GM21526 (cell line): ENCODE measurements around the gene GIT2.

Experiments
- ATAC-seq: cut with Tn5 transposase; IDR thresholded peaks from one replicate; pipeline ENCODE4 v1.9.1; 2021; ENCODE audit warnings: moderate library complexity; ENCODE audit not compliant: unreplicated experiment, low FRiP score

The GIT2 gene

GRCh38 chr12:110007881-110008280 lies 11.7 kb upstream of the GIT2 start:
- no peak for ATAC-seq

GRCh38 chr12:110006115-110006514 lies 9.9 kb upstream of the GIT2 start:
- ATAC-seq = no peak

- ATAC-seq = peak; percentile 41
Measured at GRCh38 chr12:110005319-110005973, 9.3 kb upstream of the GIT2 start.

GRCh38 chr12:110004598-110004997 lies 8.4 kb upstream of the GIT2 start:
- peak; percentile 54 for ATAC-seq

GRCh38 chr12:110002676-110003515 lies 6.7 kb upstream of the GIT2 start:
- no peak for ATAC-seq

- no peak for ATAC-seq
Measured at GRCh38 chr12:110001596-110001995, 5.4 kb upstream of the GIT2 start.

- no peak for ATAC-seq
Measured at GRCh38 chr12:109999983-110000505, 3.9 kb upstream of the GIT2 start.

GRCh38 chr12:109999649-109999971 lies 3.4 kb upstream of the GIT2 start:
- no peak for ATAC-seq

- ATAC-seq = peak; percentile 45
Measured at GRCh38 chr12:109998904-109999648, 2.9 kb upstream of the GIT2 start, which contains the start of gene ANKRD13A. Gene ANKRD13A (plus strand): TSS chr12:109999430. CDS start chr12:109999689, 259 bp downstream.

GRCh38 chr12:109998241-109998903 lies 2.2 kb upstream of the GIT2 start:
- no peak for ATAC-seq

GRCh38 chr12:109997393-109997792 lies 1.2 kb upstream of the GIT2 start:
- no peak for ATAC-seq

- ATAC-seq = no peak
Measured at GRCh38 chr12:109996483-109996853, 300 bp upstream of the GIT2 start.

GRCh38 chr12:109995361-109995685 lies 845 bp downstream of the GIT2 start:
- no peak for ATAC-seq

GRCh38 chr12:109994401-109995175 lies 1.6 kb downstream of the GIT2 start:
- ATAC-seq = no peak

GRCh38 chr12:109993091-109993490 lies 3.1 kb downstream of the GIT2 start:
- ATAC-seq = no peak

- no peak for ATAC-seq
Measured at GRCh38 chr12:109991586-109991985, 4.6 kb downstream of the GIT2 start.

GRCh38 chr12:109989380-109989779 lies 6.8 kb downstream of the GIT2 start:
- ATAC-seq = no peak

- ATAC-seq = no peak
Measured at GRCh38 chr12:109988903-109989302, 7.3 kb downstream of the GIT2 start.

GRCh38 chr12:109988274-109988673 lies 7.9 kb downstream of the GIT2 start:
- no peak for ATAC-seq

GRCh38 chr12:109987615-109988014 lies 8.6 kb downstream of the GIT2 start:
- no peak for ATAC-seq
